Right cardiac atrium (tissue), 5 donors: ENCODE results near the gene MED27. TPM values are rescaled to one million over a fixed set of nuclear protein-coding genes. Genes with fewer than 3 reads are reported as not detected.

Experiments
- ATAC-seq, 2 donors: fragments of 200-7000 bp; cut with Tn5 transposase; one replicate each; pipeline versions ENCODE4 v1.8.0 to v1.9.1; 2020; ENCODE audit warnings: moderate library complexity in 2 of 2, mild to moderate bottlenecking in 1 of 2
- DNase-seq, 3 donors: peaks; one replicate each; pipeline ENCODE4 v3.0.0-alpha.2; 2020
- H3K27ac ChIP-seq: one replicate; pipeline ENCODE4 v1.5.1; 2013; ENCODE audit warnings: mild to moderate bottlenecking, low read length, control low read depth, moderate library complexity
- H3K27me3 ChIP-seq: one replicate; pipeline ENCODE4 v1.6.1; 2013; ENCODE audit not compliant: control insufficient read depth, insufficient read depth
- H3K4me1 ChIP-seq: one replicate; pipeline ENCODE4 v1.6.1; 2013; ENCODE audit warnings: low read length; ENCODE audit not compliant: control insufficient read depth, insufficient read depth
- H3K4me3 ChIP-seq: one replicate; pipeline ENCODE4 v1.5.1; 2013; ENCODE audit warnings: low read length, control low read depth
- H3K9me3 ChIP-seq: one replicate; pipeline ENCODE4 v1.6.1; 2013; ENCODE audit warnings: low read length; ENCODE audit not compliant: control insufficient read depth
- WGBS: extraction: QIAGEN DNeasy Blood & Tissue Kit; methylation state at CpG from one replicate; pipeline ENCODE4 v1.1.7; 2013; 5-methylcytosine and 5-hydroxymethylcytosine counted together
- intact Hi-C, 4 donors: fragments of 100-400 bp; cut with DNase I; formaldehyde crosslinking; loops; one replicate each; pipeline versions ENCODE4 v1.11.0 to v1.14.0; 2022 to 2023
- polyA plus RNA-seq: library from polyadenylated mRNA; stranded (reverse); fragments of 200-250 nt; gene quantifications from one replicate; pipeline ENCODE4 v1.2.3, GENCODE V29; 2013
- total RNA-seq, 4 donors: library from RNA; stranded (reverse); fragmentation: NEBNext Ultra II Directional; extraction: Animal tissue kit (Norgen Biotek cat#: 25700); gene quantifications; one replicate each; pipeline ENCODE4 v1.2.1, GENCODE V29; 2021
- donor health status: healthy with polysubstance abuse.
- donor health status: DM: no; HTN: yes; CAD: no.
- donor health status: DM: no; HTN: no; CAD: no.
- donor health status: DM: no; HTN: yes; CAD: no; lungs with severe emphysema.
- donor health status: DM: yes; HTN: yes; CAD: no.

Gene MED27
- total and polyA plus RNA-seq, 5 donors: 19.9 to 22.7 (median 21.2) TPM

DNA sequence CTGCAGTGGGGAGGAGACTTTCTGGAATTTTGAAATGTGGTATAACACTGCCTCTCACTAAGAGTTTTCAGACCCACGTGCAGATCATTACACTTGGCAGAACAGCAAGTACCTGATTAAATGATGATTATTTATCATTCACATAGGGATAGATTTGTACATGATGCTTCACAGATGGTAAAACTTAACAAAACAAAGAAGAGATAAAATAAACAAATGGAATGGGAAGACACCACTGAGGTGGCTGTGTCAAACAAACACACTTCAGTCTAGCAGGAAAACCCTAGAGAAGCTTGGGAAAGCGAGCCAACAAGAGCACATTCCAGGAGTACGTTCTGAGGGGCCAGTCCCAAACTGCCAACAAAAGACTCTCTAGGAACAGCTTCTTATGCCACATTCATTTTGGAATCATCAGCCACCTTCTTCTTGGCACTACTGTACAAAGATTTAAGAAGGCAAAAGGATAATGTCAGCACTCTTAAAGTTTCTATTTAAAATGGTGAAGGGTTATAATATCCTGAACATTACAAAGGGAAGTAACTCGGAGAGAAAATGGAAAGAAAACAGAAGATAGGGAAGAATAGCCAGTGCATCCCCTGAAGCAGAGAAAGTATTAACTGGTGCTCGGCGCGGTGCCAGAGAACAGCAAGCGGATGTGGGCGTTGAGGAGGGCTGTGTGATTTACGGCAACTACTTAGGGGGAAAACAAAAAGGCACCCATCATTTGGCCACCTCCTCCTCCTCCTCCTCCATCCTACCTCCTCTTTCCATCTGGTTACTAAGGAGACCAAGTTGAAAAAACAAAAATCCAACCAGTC is 1.6 kb downstream of the MED27 start:
- peaks cover 4% of the 10 kb centered on the region for H3K4me1 ChIP-seq
- no peaks in the 10 kb centered on the region for H3K9me3 ChIP-seq
- intact Hi-C loops: no loop called here
- H3K4me3 ChIP-seq: peak overlapping the region; percentile 90
- no peak overlapping the region for H3K27ac ChIP-seq
- DNase-seq: peak in 1 of 3 donors; percentile 47
- ATAC-seq: no peak
- WGBS: 48% methylated on average over 10 of the region's 10 CpGs
- H3K27me3 ChIP-seq: no peaks in the 10 kb centered on the region

DNA sequence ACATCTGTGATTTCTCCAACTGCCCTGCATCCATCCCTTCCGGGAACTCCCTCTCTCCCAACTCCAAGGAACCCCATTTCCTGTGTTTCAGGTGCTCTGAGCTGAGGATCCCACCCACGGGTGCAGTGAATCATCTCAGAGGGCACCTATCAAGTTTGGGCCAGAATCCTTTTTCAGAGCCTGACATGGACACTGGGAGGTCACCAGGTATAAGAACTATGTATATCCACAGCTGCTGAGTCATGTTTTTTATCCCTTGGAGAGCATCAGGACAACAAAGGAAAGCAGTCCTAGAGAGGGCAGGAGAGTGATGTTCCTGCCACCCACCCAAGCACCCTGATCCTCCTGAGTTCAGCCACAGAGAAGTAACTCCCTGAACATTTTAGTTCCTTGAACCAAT is 3.8 kb downstream of the MED27 start:
- no peaks in the 10 kb centered on the region for H3K27me3 ChIP-seq
- H3K27ac ChIP-seq: no peak overlapping the region
- H3K4me3 ChIP-seq: no peak overlapping the region
- ATAC-seq: no peak
- 81% methylated on average over 2 of the region's 2 CpGs for WGBS
- intact Hi-C loops: no loop called here
- peaks cover 4% of the 10 kb centered on the region for H3K4me1 ChIP-seq
- no peaks in the 10 kb centered on the region for H3K9me3 ChIP-seq
- DNase-seq: no peak

DNA sequence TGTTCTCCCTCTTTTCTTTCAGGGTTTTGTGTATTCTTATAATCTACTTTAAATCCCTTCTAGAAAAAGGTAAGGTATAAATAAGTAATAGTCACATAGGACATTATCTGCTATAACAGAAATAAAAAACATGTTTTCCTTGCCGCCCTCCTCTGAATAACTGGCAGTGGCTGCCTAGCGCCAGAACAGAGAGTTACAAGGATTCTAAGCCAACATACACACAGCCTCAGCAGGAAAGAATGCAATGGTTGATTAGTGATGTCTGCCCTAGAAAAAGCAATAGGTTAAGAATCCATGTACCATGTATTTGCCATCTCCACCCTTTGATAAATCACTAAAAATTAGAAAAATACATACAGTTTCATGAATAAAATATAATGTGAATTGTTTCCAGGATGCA is 4.9 kb downstream of the MED27 start:
- Histone ChIP-seq H3K9me3 (no peaks in the 10 kb centered on the region), H3K4me1 (peaks cover 5% of the 10 kb centered on the region), H3K4me3 (no peak overlapping the region), H3K27me3 (no peaks in the 10 kb centered on the region), H3K27ac (no peak overlapping the region)
- intact Hi-C loops: no loop called here
- ATAC-seq (no peak), DNase-seq (peak in 1 of 3 donors; percentile 40)
- WGBS: 70% methylated on average over 2 of the region's 2 CpGs

DNA sequence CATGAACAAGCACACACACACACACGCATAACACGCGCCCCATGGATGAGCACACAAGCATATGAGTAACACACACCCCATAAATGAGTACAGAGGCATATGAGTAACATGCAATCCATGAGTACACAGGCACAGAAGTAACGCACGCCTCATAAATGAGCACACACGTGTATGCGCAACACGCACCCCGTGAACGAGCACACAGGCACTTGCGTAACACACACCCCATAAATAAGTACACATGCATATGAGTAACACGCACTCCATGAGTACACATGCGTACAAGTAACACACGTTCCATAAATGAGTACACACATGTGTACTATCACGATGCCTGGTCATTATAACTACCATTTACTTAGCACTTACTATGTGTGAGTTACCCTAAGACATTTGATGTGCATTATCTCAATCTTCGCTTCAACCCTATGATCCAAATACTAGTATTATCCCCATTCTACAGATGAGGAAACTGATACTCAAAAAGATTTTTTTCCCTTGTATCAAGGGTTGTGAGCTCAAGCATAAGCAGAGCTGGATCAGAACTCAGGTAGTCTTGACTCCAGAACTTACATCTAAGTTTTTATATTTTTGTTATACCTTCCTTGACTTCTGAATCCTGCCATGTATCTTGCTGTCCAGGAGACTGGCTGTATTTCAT is 7.7 kb downstream of the MED27 start:
- Histone ChIP-seq H3K4me3 (no peak overlapping the region), H3K27ac (no peak overlapping the region), H3K4me1 (peaks cover 4% of the 10 kb centered on the region), H3K27me3 (no peaks in the 10 kb centered on the region), H3K9me3 (no peaks in the 10 kb centered on the region)
- WGBS: 97% methylated on average over 16 of the region's 16 CpGs
- intact Hi-C loops: no loop called here
- ATAC-seq: no peak
- no peak for DNase-seq

DNA sequence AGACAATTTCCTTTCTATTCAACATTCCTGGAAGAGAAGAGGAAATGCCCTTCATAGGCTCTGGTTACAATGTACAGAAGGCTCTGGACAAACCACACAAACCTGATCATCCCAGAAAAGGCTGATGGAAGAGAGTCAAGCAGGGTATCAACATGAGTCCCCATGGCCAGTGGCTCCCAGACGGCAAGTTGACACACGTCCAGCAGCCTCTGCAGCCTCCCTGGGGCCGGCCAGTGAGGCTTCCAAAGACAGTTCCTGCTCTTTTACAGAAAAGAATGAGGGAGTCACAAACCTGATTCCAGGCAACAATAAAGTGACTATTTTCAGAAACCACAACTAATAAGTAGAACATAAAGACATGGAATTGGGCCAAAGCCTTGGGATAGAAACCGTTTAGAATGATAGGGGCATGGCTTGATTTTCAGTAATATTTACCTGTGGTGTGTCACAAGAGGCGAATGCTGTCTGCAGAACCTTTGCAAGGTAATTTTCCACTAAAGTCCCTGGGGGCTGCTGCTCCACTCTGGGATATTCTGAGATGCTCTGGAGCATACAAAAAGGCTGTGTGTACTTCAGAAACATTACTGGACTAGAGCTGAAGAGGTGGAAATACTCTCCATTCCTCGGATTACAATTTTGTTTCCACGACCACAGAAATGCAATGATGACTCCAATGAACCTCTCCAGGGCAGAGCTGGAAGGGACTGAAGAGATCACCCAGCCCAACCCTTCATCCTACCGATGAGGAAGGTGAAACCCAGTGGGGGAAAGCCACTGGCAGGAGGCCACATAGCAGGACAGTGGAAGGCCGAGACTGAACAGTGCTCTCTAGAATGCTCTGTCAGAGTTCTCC is 10.4 kb downstream of the MED27 start:
- H3K4me3 ChIP-seq: no peak overlapping the region
- H3K27me3 ChIP-seq: no peaks in the 10 kb centered on the region
- no peaks in the 10 kb centered on the region for H3K9me3 ChIP-seq
- DNase-seq: no peak
- no peak for ATAC-seq
- intact Hi-C loops: no loop called here
- H3K4me1 ChIP-seq: peaks cover 4% of the 10 kb centered on the region
- 68% methylated on average over 9 of the region's 9 CpGs for WGBS
- H3K27ac ChIP-seq: peak overlapping the region; percentile 13

DNA sequence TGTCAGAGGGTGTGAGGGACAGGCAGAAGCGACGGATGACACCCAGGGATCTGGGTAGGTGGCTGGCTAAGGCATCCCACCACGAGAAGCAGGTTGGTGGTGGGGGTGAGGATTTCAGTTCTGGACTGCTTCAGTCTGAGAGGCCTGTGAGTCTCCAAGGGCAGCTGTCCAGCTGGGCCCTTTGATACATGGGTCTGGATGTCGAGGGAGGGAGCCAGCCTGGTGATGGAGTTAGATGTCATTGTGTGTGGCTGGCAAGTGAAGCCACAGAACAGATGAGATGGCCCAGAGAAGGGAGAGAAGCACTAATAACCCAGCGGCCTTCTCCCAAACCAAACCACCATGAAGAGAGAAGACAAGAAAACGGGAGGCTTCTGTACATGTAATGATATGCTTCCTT is 11.1 kb downstream of the MED27 start:
- H3K9me3 ChIP-seq: no peaks in the 10 kb centered on the region
- H3K4me1 ChIP-seq: peaks cover 6% of the 10 kb centered on the region
- intact Hi-C loops: no loop called here
- no peaks in the 10 kb centered on the region for H3K27me3 ChIP-seq
- no peak overlapping the region for H3K27ac ChIP-seq
- DNase-seq: no peak
- ATAC-seq: no peak
- no peak overlapping the region for H3K4me3 ChIP-seq
- WGBS: 76% methylated on average over 6 of the region's 6 CpGs

DNA sequence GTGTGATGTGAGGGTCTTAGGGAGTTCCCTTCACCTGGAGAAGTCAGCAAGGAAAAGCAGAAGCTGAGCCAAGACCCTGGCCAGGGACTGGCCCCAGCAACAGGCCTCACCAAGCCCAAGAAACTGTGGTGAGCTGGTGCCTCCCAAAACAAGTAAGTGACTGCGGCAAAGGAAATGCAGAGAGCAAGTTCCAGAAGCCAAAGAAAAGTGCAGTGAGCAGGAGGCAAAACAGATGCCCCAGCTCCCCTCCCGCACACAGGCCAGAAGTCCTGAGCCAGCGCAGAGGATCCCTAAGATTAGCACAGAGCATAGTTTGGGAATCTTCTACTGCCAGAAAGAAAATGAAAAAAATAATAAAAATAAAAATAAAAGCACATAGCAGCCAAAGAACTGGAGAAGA is 13.2 kb downstream of the MED27 start:
- no peak for ATAC-seq
- intact Hi-C loops: no loop called here

DNA sequence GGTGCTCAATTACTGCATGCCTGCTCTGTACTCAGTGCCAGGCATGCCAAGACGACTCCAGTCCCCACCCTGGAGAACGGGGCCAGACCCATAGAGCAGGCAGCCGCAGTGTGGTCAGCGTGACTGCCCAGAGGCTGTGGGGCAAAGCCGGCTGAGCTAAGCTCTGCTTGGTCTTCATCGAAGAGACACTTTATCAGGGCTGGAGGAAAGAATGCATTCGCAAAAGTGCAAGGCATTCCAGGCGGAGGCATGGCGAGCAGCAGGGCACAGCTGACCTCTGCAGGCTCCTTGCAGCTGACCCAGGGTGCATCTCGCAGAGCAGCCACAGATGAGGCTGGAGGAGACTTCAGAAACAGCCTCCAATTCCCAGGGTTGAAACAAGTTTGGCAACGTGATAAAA is 13.6 kb downstream of the MED27 start:
- H3K9me3 ChIP-seq: no peaks in the 10 kb centered on the region
- ATAC-seq (no peak), DNase-seq (peak in 1 of 3 donors; percentile 47)
- peaks cover 14% of the 10 kb centered on the region for H3K4me1 ChIP-seq
- H3K27ac ChIP-seq: no peak overlapping the region
- intact Hi-C loops: no loop called here
- WGBS: 70% methylated on average over 11 of the region's 11 CpGs
- H3K27me3 ChIP-seq: no peaks in the 10 kb centered on the region
- H3K4me3 ChIP-seq: no peak overlapping the region

More for the DNA sequence above, 13.2 kb downstream of the MED27 start:
- Histone ChIP-seq H3K27me3 (no peaks in the 10 kb centered on the region), H3K4me1 (peaks cover 13% of the 10 kb centered on the region), H3K9me3 (no peaks in the 10 kb centered on the region), H3K27ac (no peak overlapping the region), H3K4me3 (no peak overlapping the region)
- WGBS: 80% methylated on average over 3 of the region's 3 CpGs
- no peak for DNase-seq

DNA sequence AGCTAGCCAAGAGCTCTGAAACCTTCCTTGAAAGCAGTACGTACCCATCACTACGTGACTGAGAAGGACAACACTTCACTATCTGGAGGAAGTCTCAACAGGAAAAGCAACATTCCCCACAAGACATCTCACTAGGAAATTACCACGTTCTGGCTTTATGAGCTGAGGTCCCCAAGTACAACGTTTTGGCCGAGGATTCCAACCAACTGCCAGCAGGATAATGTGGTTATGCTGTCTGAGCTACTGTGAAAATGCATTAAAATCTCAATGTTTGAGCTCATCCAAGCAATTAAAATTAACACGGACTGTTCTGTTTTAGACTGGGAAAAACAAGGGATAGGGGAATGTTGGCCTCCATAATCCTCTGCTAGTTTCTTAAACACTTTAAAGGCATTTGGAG is 16.4 kb downstream of the MED27 start:
- DNase-seq: no peak
- WGBS: 39% methylated on average over 6 of the region's 6 CpGs

DNA sequence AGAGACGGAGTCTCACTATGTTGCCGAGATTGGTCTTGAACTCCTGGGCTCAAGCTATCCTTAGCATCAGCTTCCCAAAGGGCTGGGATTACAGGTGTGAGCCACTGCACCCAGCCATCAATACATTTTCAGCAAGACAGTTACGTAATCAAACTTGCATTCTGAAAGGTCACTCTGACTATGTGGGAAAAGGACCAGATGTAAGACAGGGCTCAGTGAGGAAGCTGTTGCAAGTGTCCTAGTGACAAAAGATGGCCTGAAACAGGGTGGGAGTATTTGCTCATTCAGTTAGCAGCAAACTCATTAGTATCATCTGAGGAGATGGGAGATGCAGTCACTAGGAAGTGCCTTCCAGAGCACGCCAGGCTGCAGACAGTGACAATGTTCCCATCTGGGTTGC is 16.9 kb downstream of the MED27 start:
- no peak for ATAC-seq
- WGBS: 93% methylated on average over 4 of the region's 4 CpGs
- peaks cover 15% of the 10 kb centered on the region for H3K4me1 ChIP-seq
- H3K9me3 ChIP-seq: no peaks in the 10 kb centered on the region
- no peak overlapping the region for H3K4me3 ChIP-seq
- H3K27ac ChIP-seq: no peak overlapping the region
- no peaks in the 10 kb centered on the region for H3K27me3 ChIP-seq
- no peak for DNase-seq
- intact Hi-C loops: no loop called here

More for the DNA sequence above, 16.4 kb downstream of the MED27 start:
- intact Hi-C loops: no loop called here
- Histone ChIP-seq H3K27me3 (no peaks in the 10 kb centered on the region), H3K4me1 (peaks cover 15% of the 10 kb centered on the region), H3K9me3 (no peaks in the 10 kb centered on the region), H3K27ac (no peak overlapping the region), H3K4me3 (no peak overlapping the region)
- ATAC-seq: no peak

DNA sequence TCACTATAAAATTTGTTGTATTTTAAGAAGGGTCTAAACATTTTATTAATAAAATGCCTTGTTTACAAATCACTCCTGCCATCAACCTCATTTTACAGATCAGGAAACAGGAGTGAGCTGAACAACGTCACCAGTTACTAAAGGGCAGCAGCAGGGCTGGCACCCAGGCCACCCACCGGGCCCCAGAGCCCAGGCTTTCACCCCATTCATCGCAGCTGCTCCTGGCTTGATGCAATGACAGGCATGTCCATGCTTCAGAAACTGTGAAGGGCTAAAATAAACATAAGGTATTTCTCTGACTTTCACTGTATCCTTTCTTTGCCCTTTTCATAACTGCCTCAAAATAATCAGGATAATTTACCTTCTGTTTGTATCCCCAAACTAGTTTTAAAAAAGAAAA is 18.1 kb downstream of the MED27 start:
- Histone ChIP-seq H3K27me3 (no peaks in the 10 kb centered on the region), H3K4me3 (no peak overlapping the region), H3K4me1 (peaks cover 15% of the 10 kb centered on the region), H3K27ac (no peak overlapping the region), H3K9me3 (no peaks in the 10 kb centered on the region)
- WGBS: 78% methylated on average over 3 of the region's 3 CpGs
- DNase-seq (no peak), ATAC-seq (no peak)
- intact Hi-C loops: no loop called here
